C4-2B (cell line): ENCODE measurements around the gene BMERB1.

Experiments used
- H3K27ac ChIP-seq: fragments of 450-650 bp; 2 replicates; pipeline ENCODE4 v1.5.1; 2017
- CTCF ChIP-seq: fragments of 450-650 bp; conservative IDR thresholded peaks from 2 replicates; pipeline ENCODE4 v1.5.1; 2017; ENCODE audit warnings: mild to moderate bottlenecking
- ZFX ChIP-seq: fragments of 450-650 bp; IDR thresholded peaks from 2 replicates; pipeline ENCODE4 v1.6.1; 2017

BMERB1 gene

GRCh38 chr16:15506441-15506840 lies 72.1 kb downstream of the BMERB1 start:
- TF ChIP-seq ZFX (no peak), CTCF (no peak)
- H3K27ac ChIP-seq = no peak overlapping the region

- TF ChIP-seq ZFX = no peak
- H3K27ac ChIP-seq = no peak overlapping the region
These were observed 73.0 kb downstream of the BMERB1 start for GRCh38 chr16:15507301-15507958.

GRCh38 chr16:15507959-15508627 lies 73.7 kb downstream of the BMERB1 start:
- TF ChIP-seq CTCF = no peak
- no peak for TF ChIP-seq ZFX

GRCh38 chr16:15509051-15509592 lies 74.7 kb downstream of the BMERB1 start:
- no peak overlapping the region for H3K27ac ChIP-seq
- TF ChIP-seq CTCF = no peak
- no peak for TF ChIP-seq ZFX

More at GRCh38 chr16:15507959-15508627, 73.7 kb downstream of the BMERB1 start:
- no peak overlapping the region for H3K27ac ChIP-seq

- no peak overlapping the region for H3K27ac ChIP-seq
- TF ChIP-seq ZFX (no peak), CTCF (no peak)
These were observed 75.5 kb downstream of the BMERB1 start for GRCh38 chr16:15509593-15510535.

GRCh38 chr16:15510992-15511391 lies 76.6 kb downstream of the BMERB1 start:
- TF ChIP-seq ZFX = no peak
- TF ChIP-seq CTCF = no peak
- no peak overlapping the region for H3K27ac ChIP-seq

GRCh38 chr16:15511759-15512487 lies 77.5 kb downstream of the BMERB1 start:
- TF ChIP-seq ZFX = no peak
- no peak for TF ChIP-seq CTCF
- no peak overlapping the region for H3K27ac ChIP-seq
